Hepatocyte (in vitro differentiated cells): ENCODE results near the gene BTRC.

ENCODE experiments used
- CTCF ChIP-seq: fragments of 200-600 bp; sonication (generic); IDR thresholded peaks from 2 replicates; pipeline ENCODE4 v1.5.1; 2016; ENCODE audit warnings: antibody characterized with exemption, mild to moderate bottlenecking; ENCODE audit not compliant: poor library complexity
- EZH2 ChIP-seq: fragments of 200-600 bp; sonication (generic); IDR thresholded peaks from 2 replicates; pipeline ENCODE4 v1.6.1; 2016; ENCODE audit warnings: antibody characterized with exemption, mild to moderate bottlenecking, borderline replicate concordance
- EZH2phosphoT487 ChIP-seq: fragments of 200-600 bp; sonication (generic); IDR thresholded peaks from one replicate; pipeline ENCODE4 v1.6.1; 2018; ENCODE audit warnings: antibody characterized with exemption, mild to moderate bottlenecking, low read depth, moderate library complexity; ENCODE audit not compliant: unreplicated experiment, severe bottlenecking

- TF ChIP-seq CTCF (no peak), EZH2 (no peak), EZH2phosphoT487 (no peak)
These were observed 110.6 kb downstream of the BTRC start for GRCh38 chr10:101464599-101464998.
